Measurements from ENCODE around the gene NRK. TPM values are rescaled to one million over a fixed set of nuclear protein-coding genes. Genes with fewer than 3 reads are reported as not detected.

The NRK gene
- total and polyA plus RNA-seq, 9 of the 15 experiments (the other 6 are each of a cell fraction or from before 2014, with no cell fraction given), result 0.07 TPM; not detected in 8

- intact Hi-C loops (cut with micrococcal nuclease) (no loop called here), in situ Hi-C loops (cut with MboI) (no loop called here)
- no peaks in the 10 kb centered on the region for H3K4me1 ChIP-seq (replicated peaks in 1 of 2; ENCODE audit: control insufficient read depth in 2 of 2, insufficient read depth in 2 of 2, low read length in 2 of 2)
- H3K4me2 ChIP-seq (ENCODE audit: insufficient read depth, low read length), result no peak overlapping the region
- no TSS peak for BruUV-seq (replicated peaks)
- H2AFZ ChIP-seq (ENCODE audit: low read depth, low read length), result no peak overlapping the region
- no peak for DNase-seq (ENCODE audit: extremely low read depth in 1 of 4, low spot score in 3 of 4)
- TF ChIP-seq SMARCA5 (IDR thresholded peaks at IDR 0.05), result no peak
- TF ChIP-seq ZBTB12 (CRISPR knock-in tag; IDR thresholded peaks at IDR 0.05), result no peak
- no peak for TF ChIP-seq SMARCE1 (IDR thresholded peaks at IDR 0.05)
- TF ChIP-seq CTCFL (IDR thresholded peaks at IDR 0.05; ENCODE audit: borderline replicate concordance, insufficient read depth, low read depth, low read length, poor library complexity, severe bottlenecking), result no peak
- TF ChIP-seq KLF13 (tag; IDR thresholded peaks at IDR 0.05; ENCODE audit: borderline replicate concordance, low read depth), result no peak
- no peak for TF ChIP-seq TSC22D4 (tag; IDR thresholded peaks at IDR 0.05)
- no peak for TF ChIP-seq ZNF324 (CRISPR knock-in tag; IDR thresholded peaks at IDR 0.05)
- TF ChIP-seq PRPF4 (IDR thresholded peaks at IDR 0.05; ENCODE audit: insufficient read depth, low read depth, low read length, poor library complexity, severe bottlenecking), result no peak
- no peak for TF ChIP-seq RBM22 (IDR thresholded peaks at IDR 0.05; ENCODE audit: low read depth, low read length, poor library complexity, severe bottlenecking)
- TF ChIP-seq ZNF507 (tag; conservative IDR thresholded peaks at IDR 0.05), result no peak
- TF ChIP-seq PHF21A (IDR thresholded peaks at IDR 0.05; ENCODE audit: borderline replicate concordance, low read depth), result no peak
- no peak for TF ChIP-seq E2F6 (IDR thresholded peaks at IDR 0.05; ENCODE audit: borderline replicate concordance in 1 of 2, extremely low read depth in 1 of 2, insufficient read depth in 1 of 2, insufficient read length in 1 of 2, low read depth in 1 of 2, low read length in 1 of 2, poor library complexity in 1 of 2, severe bottlenecking in 1 of 2)
- no peak for TF ChIP-seq ZNF197 (CRISPR knock-in tag; IDR thresholded peaks at IDR 0.05; ENCODE audit: low read depth)
- TF ChIP-seq RBBP5 (IDR thresholded peaks at IDR 0.05; ENCODE audit: borderline replicate concordance, insufficient read depth, low read length, poor library complexity, severe bottlenecking), result no peak
- TF ChIP-seq ZFP36 (IDR thresholded peaks at IDR 0.05; ENCODE audit: low read depth, low read length, partially characterized antibody), result no peak
- TF ChIP-seq STAG1 (CRISPR knock-in tag; IDR thresholded peaks at IDR 0.05; ENCODE audit: borderline replicate concordance), result no peak
- no peak for TF ChIP-seq ZC3H8 (IDR thresholded peaks at IDR 0.05)
- no peak for TF ChIP-seq ZNF143 (CRISPR knock-in tag; IDR thresholded peaks at IDR 0.05)
- no peak for TF ChIP-seq C11orf30 (IDR thresholded peaks at IDR 0.05; ENCODE audit: low read depth)
- TF ChIP-seq KLF6 (CRISPR knock-in tag; IDR thresholded peaks at IDR 0.05; ENCODE audit: borderline replicate concordance), result no peak
- FAIRE-seq, result no peak
- ChIA-PET POLR2A (no interaction called here), CTCF (ENCODE audit: low intra/inter-chr PET ratio) (no interaction called here)
- no peaks in the 10 kb centered on the region for H3K79me2 ChIP-seq (ENCODE audit: control insufficient read depth, insufficient read depth, low read length)
- H3K27ac ChIP-seq (ENCODE audit: extremely low read depth, low read depth, low read length), result no peak overlapping the region
- no peaks in the 10 kb centered on the region for H3K27me3 ChIP-seq (ENCODE audit: control insufficient read depth in 2 of 2, insufficient read depth in 2 of 2, low read length in 2 of 2)
- no peaks in the 10 kb centered on the region for H3K9me1 ChIP-seq (ENCODE audit: control insufficient read depth, insufficient read depth, low read length)
- no peaks in the 10 kb centered on the region for H4K20me1 ChIP-seq (replicated peaks; ENCODE audit: control insufficient read depth, insufficient read depth, low read length)
- H3K9me3 ChIP-seq (replicated peaks; ENCODE audit: control insufficient read depth, insufficient read depth, low read depth, low read length), result no peaks in the 10 kb centered on the region
- no peak for ATAC-seq
- no peaks in the 10 kb centered on the region for H3K36me3 ChIP-seq (ENCODE audit: control insufficient read depth, insufficient read depth, low read length)
- 2% methylated on average over 3 of the region's 3 CpGs for WGBS (ENCODE audit: insufficient coverage, low coverage, missing lambda C conversion rate)
- H3K4me3 ChIP-seq, result no peak overlapping the region
- no peak overlapping the region for H3K9ac ChIP-seq (ENCODE audit: insufficient read depth in 1 of 2, low read depth in 2 of 2, low read length in 2 of 2)
Observed at GRCh38 chrX:105880491-105880890, 58.2 kb downstream of the NRK start.

All from K562 (cell line).